H1 (cell line): ENCODE measurements around the gene TMEM250. TPM values are rescaled to one million over a fixed set of nuclear protein-coding genes. Genes with fewer than 3 reads are reported as not detected.

ENCODE experiments used
- BRCA1 ChIP-seq: IDR thresholded peaks from 2 replicates; pipeline ENCODE4 v1.6.1; 2012; ENCODE audit warnings: low read depth, low read length, improper control_type of control experiment
- CHD7 ChIP-seq: fragments of 300-600 bp; sonication (generic); IDR thresholded peaks from 2 replicates; pipeline ENCODE4 v1.7.1; 2012; ENCODE audit warnings: low read length, moderate library complexity, mild to moderate bottlenecking, inconsistent platforms; ENCODE audit not compliant: insufficient replicate concordance
- CTBP2 ChIP-seq: IDR thresholded peaks from 2 replicates; pipeline ENCODE4 v1.7.0; 2011; ENCODE audit warnings: borderline replicate concordance, mild to moderate bottlenecking, moderate library complexity, mixed read lengths, low read length; ENCODE audit not compliant: insufficient read depth, insufficient read length
- HDAC6 ChIP-seq: IDR thresholded peaks from one replicate; pipeline ENCODE4 v1.7.1; 2012; ENCODE audit warnings: low read depth, mild to moderate bottlenecking, inconsistent platforms, low read length, moderate library complexity
- KDM1A ChIP-seq: fragments of 200-600, 300-600 bp; sonication (generic); IDR thresholded peaks from 2 replicates; pipeline ENCODE4 v1.7.1; 2016; ENCODE audit warnings: mild to moderate bottlenecking, low read length, borderline replicate concordance
- KDM5A ChIP-seq: fragments of 200-600 bp; IDR thresholded peaks from 2 replicates; pipeline ENCODE4 v1.7.1; 2012; ENCODE audit warnings: mild to moderate bottlenecking, low read length, inconsistent platforms, mixed read lengths
- NANOG ChIP-seq: IDR thresholded peaks from 2 replicates; pipeline ENCODE4 v1.6.1; 2011; ENCODE audit warnings: low read length, low read depth, mild to moderate bottlenecking, inconsistent platforms; ENCODE audit not compliant: insufficient read depth, poor library complexity, severe bottlenecking
- RAD21 ChIP-seq, 2 experiments: IDR thresholded peaks in 1 of 2; conservative IDR thresholded peaks in 1 of 2; 2 replicates each; pipeline ENCODE4 v1.6.1; 2011; ENCODE audit warnings: low read depth in 2 of 2, low read length in 2 of 2, improper control_type of control experiment in 1 of 2, inconsistent platforms in 1 of 2, mild to moderate bottlenecking in 1 of 2, moderate library complexity in 1 of 2
- TAF1 ChIP-seq: IDR thresholded peaks from 2 replicates; pipeline ENCODE4 v1.6.1; 2011; ENCODE audit warnings: mild to moderate bottlenecking, low read depth, low read length
- ZNF274 ChIP-seq: IDR thresholded peaks from 2 replicates; pipeline ENCODE4 v1.7.0; 2012; ENCODE audit warnings: low read length, borderline replicate concordance; ENCODE audit errors: extremely low read depth
- polyA plus RNA-seq, 7 experiments: library from polyadenylated mRNA; depleted of rRNA in 3 of 7; stranded (reverse) in 5 of 7; unstranded in 2 of 7; fragments of >200 nt in 5 of 7; fragments of 200-250 nt in 2 of 7; gene quantifications; 1 replicate in 5 of 7; 2 replicates in 1 of 7; 4 replicates in 1 of 7; pipeline versions ENCODE4 v1.2.1 to v1.2.3, GENCODE V29; 2011 to 2013; ENCODE audit warnings: missing spikeins in 2 of 7, mixed read lengths in 2 of 7
- total RNA-seq: library from RNA; stranded (reverse); fragmentation: NEBNext Ultra II Directional; extraction: Animal tissue kit (Norgen Biotek cat#: 25700); gene quantifications from 2 replicates; pipeline ENCODE4 v1.2.1, GENCODE V29; 2021
- TF ChIP-seq, protein P1 (sequence below): IDR thresholded peaks from 2 replicates; pipeline ENCODE4 v1.6.1; 2012; ENCODE audit warnings: inconsistent platforms

The TMEM250 gene
- total and polyA plus RNA-seq, 2 of the 8 experiments (the other 6 are each of a cell fraction or from before 2014, with no cell fraction given): 22.3 to 34.9 TPM

DNA sequence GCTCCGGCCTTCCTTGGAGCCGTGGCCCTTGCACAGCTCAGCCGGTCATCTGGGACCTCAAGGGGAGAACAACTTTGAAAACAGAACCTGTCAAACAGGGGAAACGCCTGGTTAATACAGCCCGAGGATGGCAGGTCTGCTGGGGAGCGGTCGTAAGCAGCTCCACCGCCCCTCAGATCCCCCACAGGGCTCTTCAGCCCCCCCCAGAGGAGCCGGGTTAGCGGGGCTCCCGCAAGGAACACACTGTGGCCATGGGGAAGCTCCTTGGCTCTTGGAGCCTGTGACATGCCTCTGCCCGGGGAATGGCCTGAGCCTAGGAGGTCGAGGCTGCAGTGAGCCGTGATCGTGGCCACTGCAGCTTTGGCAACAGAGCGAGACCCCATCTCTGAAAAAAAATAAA, 6.8 kb downstream of the TMEM250 start (continued):
- no peak for TF ChIP-seq CHD7
- no peak for TF ChIP-seq TAF1
- TF ChIP-seq CTBP2: no peak
- no peak for TF ChIP-seq NANOG
- TF ChIP-seq KDM1A: no peak
- no peak for TF ChIP-seq BRCA1
- no peak for TF ChIP-seq RAD21 (IDR thresholded peaks at IDR 0.05 in 1 of 2, conservative IDR thresholded peaks at IDR 0.05 in 1 of 2; ENCODE audit: low read depth in 2 of 2, low read length in 2 of 2)
- no peak for TF ChIP-seq HDAC6
- no peak for TF ChIP-seq KDM5A
- TF ChIP-seq ZNF274: no peak
- TF ChIP-seq, protein P1, sequence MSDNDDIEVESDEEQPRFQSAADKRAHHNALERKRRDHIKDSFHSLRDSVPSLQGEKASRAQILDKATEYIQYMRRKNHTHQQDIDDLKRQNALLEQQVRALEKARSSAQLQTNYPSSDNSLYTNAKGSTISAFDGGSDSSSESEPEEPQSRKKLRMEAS: no peak
